HepG2 (cell line): ENCODE measurements around the gene PLK5. TPM values are rescaled to one million over a fixed set of nuclear protein-coding genes. Genes with fewer than 3 reads are reported as not detected.

Experiments
- ATAC-seq: fragments of 200-7000 bp; cut with Tn5 transposase; 3 replicates; pipeline ENCODE4 v1.9.1; 2020; ENCODE audit warnings: mild to moderate bottlenecking, moderate library complexity
- BruUV-seq: library from RNA; stranded (reverse); fragments of 400-500 nt; replicated peaks from 2 replicates; lab custom pipeline; 2021; lab: Mats Ljungman, UMichigan
- CTCF ChIA-PET: fragments of 300-600 bp; formaldehyde crosslinking; extraction: SDS; loops from one replicate; lab custom pipeline; 2021; ENCODE audit warnings: low total read pairs, inconsistent platforms, low intra/inter-chr PET ratio; lab: Yijun Ruan, JAX
- POLR2A ChIA-PET: fragments of 350-600 bp; sonication (Branson Sonifier 250); formaldehyde crosslinking; loops from one replicate; lab custom pipeline; 2020; ENCODE audit warnings: antibody characterized with exemption, inconsistent platforms; lab: Yijun Ruan, JAX
- DNase-seq: peaks from one replicate; pipeline ENCODE4 v3.0.0-alpha.2; 2015; ENCODE audit warnings: low spot score
- FAIRE-seq: peaks from 3 replicates; lab custom pipeline; 2011; peaks lifted over from hg19 to GRCh38; lab: Jason Lieb, UNC
- H2AFZ ChIP-seq: one replicate; pipeline ENCODE4 v1.6.1; 2011; ENCODE audit warnings: low read length, inconsistent platforms
- H3K27ac ChIP-seq: fragments of 300-600 bp; 3 replicates; pipeline ENCODE4 v1.8.0; 2011; ENCODE audit warnings: mixed run types, mild to moderate bottlenecking, mixed read lengths, low read length, inconsistent platforms; ENCODE audit not compliant: insufficient read depth; ENCODE audit errors: extremely low read length
- H3K27me3 ChIP-seq, 2 experiments: fragments of 200-600 bp in 1 of 2; 2 replicates in 1 of 2; 3 replicates in 1 of 2; pipeline versions ENCODE4 v1.6.0 to v1.8.0; 2011; ENCODE audit warnings: low read length in 2 of 2, mild to moderate bottlenecking in 2 of 2, moderate library complexity in 2 of 2, inconsistent platforms in 1 of 2; ENCODE audit not compliant: insufficient read depth in 2 of 2, control insufficient read depth in 1 of 2
- H3K36me3 ChIP-seq, 2 experiments: fragments of 200-600 bp in 1 of 2; replicated peaks in 1 of 2; 2 replicates in 1 of 2; 3 replicates in 1 of 2; pipeline versions ENCODE4 v1.5.1 to v1.8.0; 2011; ENCODE audit warnings: low read length in 2 of 2, inconsistent platforms in 1 of 2; ENCODE audit not compliant: insufficient read depth in 2 of 2, control insufficient read depth in 1 of 2
- H3K4me1 ChIP-seq: 2 replicates; pipeline ENCODE4 v1.5.1; 2012; ENCODE audit warnings: low read length, inconsistent platforms; ENCODE audit not compliant: insufficient read depth
- H3K4me2 ChIP-seq: 2 replicates; pipeline ENCODE4 v1.6.0; 2011; ENCODE audit warnings: low read depth, low read length, inconsistent platforms
- H3K4me3 ChIP-seq, 3 experiments: fragments of 200-600 bp in 1 of 3; sonication (generic), shearing (Covaris generic) in 1 of 3; replicated peaks in 1 of 3; 2 replicates each; pipeline ENCODE4 v1.5.1; 2011 to 2016; ENCODE audit warnings: low read length in 3 of 3, inconsistent platforms in 2 of 3, low read depth in 2 of 3, mild to moderate bottlenecking in 2 of 3, control low read depth in 1 of 3, mixed read lengths in 1 of 3; ENCODE audit not compliant: insufficient read depth in 1 of 3
- H3K79me2 ChIP-seq: one replicate; pipeline ENCODE4 v1.6.1; 2011; ENCODE audit warnings: low read length, inconsistent platforms; ENCODE audit not compliant: insufficient read depth
- H3K9ac ChIP-seq: 2 replicates; pipeline ENCODE4 v1.6.0; 2011; ENCODE audit warnings: mild to moderate bottlenecking, low read depth, low read length, inconsistent platforms; ENCODE audit not compliant: insufficient read depth
- H3K9me3 ChIP-seq: 2 replicates; pipeline ENCODE4 v1.5.1; 2012; ENCODE audit warnings: mild to moderate bottlenecking, low read length
- H4K20me1 ChIP-seq: 2 replicates; pipeline ENCODE4 v1.6.0; 2011; ENCODE audit warnings: inconsistent platforms, mild to moderate bottlenecking, low read length, moderate library complexity; ENCODE audit not compliant: insufficient read depth
- CEBPB ChIP-seq: IDR thresholded peaks from 2 replicates; pipeline ENCODE4 v1.6.1; 2011; ENCODE audit warnings: low read depth, low read length, improper control_type of control experiment, borderline replicate concordance
- PCBP1 ChIP-seq: fragments of 200-400 bp; formaldehyde crosslinking; IDR thresholded peaks from 2 replicates; pipeline ENCODE4 v1.6.1; 2017; ENCODE audit warnings: mild to moderate bottlenecking, low read depth, low read length, borderline replicate concordance
- PHB2 ChIP-seq: fragments of 450-650 bp; IDR thresholded peaks from 2 replicates; pipeline ENCODE4 v1.6.1; 2018; ENCODE audit not compliant: partially characterized antibody
- ZFP36 ChIP-seq: fragments of 150-350 bp; IDR thresholded peaks from 2 replicates; pipeline ENCODE4 v1.6.1; 2018; ENCODE audit warnings: borderline replicate concordance, low read length, low read depth; ENCODE audit not compliant: partially characterized antibody
- ZFP37 ChIP-seq: sonication (generic); formaldehyde crosslinking; IDR thresholded peaks from 2 replicates; pipeline ENCODE4 v1.4.0; 2020; ENCODE audit warnings: missing genetic modification reagents, borderline replicate concordance
- WGBS: methylation state at CpG from one replicate; pipeline ENCODE4 v1.1.6; 2017; ENCODE audit warnings: low lambda C conversion rate; 5-methylcytosine and 5-hydroxymethylcytosine counted together
- in situ Hi-C: cut with HindIII; loops from 2 replicates; pipeline ENCODE4 v1.10.0; 2017; ENCODE audit warnings: low pct_unique_long_range_greater_than_20kb; ENCODE audit not compliant: extremely low pct_ligation_motif_present
- intact Hi-C: fragments of 100-400 bp; cut with micrococcal nuclease; formaldehyde crosslinking; loops from one replicate; pipeline ENCODE4 v1.10.0; 2022; ENCODE audit not compliant: unreplicated experiment
- polyA plus RNA-seq, 8 experiments: library from polyadenylated mRNA; depleted of rRNA in 3 of 8; stranded (reverse) in 7 of 8; unstranded in 1 of 8; fragments of >200 nt; fragmentation: Illumina TruSeq in 4 of 8; extraction: Trizol in 4 of 8; gene quantifications; 2 replicates each; pipeline versions ENCODE4 v1.2.1 to v1.2.3, GENCODE V29; 2011 to 2016; ENCODE audit warnings: low read depth in 4 of 8, missing spikeins in 1 of 8, mixed read lengths in 1 of 8; ENCODE audit not compliant: insufficient read depth in 1 of 8
- total RNA-seq, 5 experiments: library from RNA; depleted of rRNA; stranded (reverse); fragments of >200 nt; fragmentation: Illumina TruSeq; extraction: Trizol; gene quantifications; 2 replicates each; pipeline ENCODE4 v1.2.3, GENCODE V29; 2016; ENCODE audit warnings: low read depth in 1 of 5
- TF ChIP-seq, protein P1 (sequence below): sonication (generic); formaldehyde crosslinking; IDR thresholded peaks from 2 replicates; pipeline ENCODE4 v1.5.1; 2020; ENCODE audit warnings: mild to moderate bottlenecking, missing genetic modification reagents
- TF ChIP-seq, protein P2 (sequence below): sonication (generic); formaldehyde crosslinking; IDR thresholded peaks from 2 replicates; pipeline ENCODE4 v1.5.0; 2020; ENCODE audit warnings: mild to moderate bottlenecking, missing genetic modification reagents

Gene PLK5
- total and polyA plus RNA-seq, 2 of the 13 experiments (the other 11 are each of a cell fraction or from before 2014, with no cell fraction given): not detected

DNA sequence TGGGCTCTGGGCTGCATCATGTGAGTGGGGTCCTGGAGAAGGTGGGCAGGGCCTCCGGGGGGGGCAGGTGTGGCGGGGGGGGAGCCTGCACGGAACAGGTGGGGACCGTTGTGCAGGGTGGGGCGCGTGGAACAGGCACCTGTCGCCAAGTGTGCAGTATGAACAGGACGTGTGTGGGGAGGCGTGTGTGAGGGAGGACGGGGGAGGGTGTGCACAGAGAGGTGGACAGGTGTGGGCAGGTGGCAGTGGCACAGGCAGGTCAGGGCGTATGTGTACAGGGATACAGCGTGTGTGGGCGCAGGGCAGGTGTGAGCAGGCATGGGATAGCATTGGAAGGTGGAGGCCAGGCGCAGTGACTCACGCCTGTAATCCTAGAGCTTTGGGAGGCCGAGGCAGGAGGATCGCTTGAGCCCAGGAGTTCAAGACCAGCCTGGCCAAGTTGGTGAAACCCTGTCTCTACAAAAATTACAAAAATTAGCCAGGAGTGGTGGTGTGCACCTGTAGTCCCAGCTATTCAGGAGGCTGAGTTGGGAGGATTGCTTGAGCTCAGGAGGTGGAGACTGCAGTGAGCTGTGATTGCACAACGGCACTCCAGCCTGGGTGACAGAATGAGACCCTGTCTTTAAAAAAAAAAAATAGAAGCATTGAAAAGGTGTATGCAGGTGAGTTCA lies 3.2 kb downstream of the PLK5 start (continued):
- TF ChIP-seq, protein P1, sequence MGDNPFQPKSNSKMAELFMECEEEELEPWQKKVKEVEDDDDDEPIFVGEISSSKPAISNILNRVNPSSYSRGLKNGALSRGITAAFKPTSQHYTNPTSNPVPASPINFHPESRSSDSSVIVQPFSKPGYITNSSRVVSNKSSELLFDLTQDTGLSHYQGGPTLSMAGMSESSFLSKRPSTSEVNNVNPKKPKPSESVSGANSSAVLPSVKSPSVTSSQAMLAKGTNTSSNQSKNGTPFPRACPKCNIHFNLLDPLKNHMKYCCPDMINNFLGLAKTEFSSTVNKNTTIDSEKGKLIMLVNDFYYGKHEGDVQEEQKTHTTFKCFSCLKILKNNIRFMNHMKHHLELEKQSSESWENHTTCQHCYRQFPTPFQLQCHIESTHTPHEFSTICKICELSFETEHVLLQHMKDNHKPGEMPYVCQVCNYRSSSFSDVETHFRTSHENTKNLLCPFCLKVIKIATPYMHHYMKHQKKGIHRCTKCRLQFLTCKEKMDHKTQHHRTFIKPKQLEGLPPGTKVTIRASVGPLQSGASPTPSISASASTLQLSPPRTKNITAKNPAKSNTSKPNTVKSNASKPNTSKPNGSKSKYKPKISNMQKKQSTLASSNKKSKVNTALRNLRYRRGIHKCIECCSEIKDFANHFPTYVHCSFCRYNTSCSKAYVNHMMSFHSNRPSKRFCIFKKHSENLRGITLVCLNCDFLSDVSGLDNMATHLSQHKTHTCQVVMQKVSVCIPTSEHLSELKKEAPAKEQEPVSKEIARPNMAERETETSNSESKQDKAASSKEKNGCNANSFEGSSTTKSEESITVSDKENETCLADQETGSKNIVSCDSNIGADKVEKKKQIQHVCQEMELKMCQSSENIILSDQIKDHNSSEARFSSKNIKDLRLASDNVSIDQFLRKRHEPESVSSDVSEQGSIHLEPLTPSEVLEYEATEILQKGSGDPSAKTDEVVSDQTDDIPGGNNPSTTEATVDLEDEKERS: no peak
- TF ChIP-seq CEBPB (peak; percentile 46; the same call in 1 of the 2 replicates), ZFP37 (CRISPR knock-in tag) (no peak), PHB2 (no peak)
- TF ChIP-seq, protein P2, sequence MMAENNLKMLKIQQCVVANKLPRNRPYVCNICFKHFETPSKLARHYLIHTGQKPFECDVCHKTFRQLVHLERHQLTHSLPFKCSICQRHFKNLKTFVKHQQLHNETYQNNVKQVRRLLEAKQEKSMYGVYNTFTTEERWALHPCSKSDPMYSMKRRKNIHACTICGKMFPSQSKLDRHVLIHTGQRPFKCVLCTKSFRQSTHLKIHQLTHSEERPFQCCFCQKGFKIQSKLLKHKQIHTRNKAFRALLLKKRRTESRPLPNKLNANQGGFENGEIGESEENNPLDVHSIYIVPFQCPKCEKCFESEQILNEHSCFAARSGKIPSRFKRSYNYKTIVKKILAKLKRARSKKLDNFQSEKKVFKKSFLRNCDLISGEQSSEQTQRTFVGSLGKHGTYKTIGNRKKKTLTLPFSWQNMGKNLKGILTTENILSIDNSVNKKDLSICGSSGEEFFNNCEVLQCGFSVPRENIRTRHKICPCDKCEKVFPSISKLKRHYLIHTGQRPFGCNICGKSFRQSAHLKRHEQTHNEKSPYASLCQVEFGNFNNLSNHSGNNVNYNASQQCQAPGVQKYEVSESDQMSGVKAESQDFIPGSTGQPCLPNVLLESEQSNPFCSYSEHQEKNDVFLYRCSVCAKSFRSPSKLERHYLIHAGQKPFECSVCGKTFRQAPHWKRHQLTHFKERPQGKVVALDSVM (CRISPR knock-in tag): peak; percentile 73; the same call in 1 of the 2 replicates

DNA sequence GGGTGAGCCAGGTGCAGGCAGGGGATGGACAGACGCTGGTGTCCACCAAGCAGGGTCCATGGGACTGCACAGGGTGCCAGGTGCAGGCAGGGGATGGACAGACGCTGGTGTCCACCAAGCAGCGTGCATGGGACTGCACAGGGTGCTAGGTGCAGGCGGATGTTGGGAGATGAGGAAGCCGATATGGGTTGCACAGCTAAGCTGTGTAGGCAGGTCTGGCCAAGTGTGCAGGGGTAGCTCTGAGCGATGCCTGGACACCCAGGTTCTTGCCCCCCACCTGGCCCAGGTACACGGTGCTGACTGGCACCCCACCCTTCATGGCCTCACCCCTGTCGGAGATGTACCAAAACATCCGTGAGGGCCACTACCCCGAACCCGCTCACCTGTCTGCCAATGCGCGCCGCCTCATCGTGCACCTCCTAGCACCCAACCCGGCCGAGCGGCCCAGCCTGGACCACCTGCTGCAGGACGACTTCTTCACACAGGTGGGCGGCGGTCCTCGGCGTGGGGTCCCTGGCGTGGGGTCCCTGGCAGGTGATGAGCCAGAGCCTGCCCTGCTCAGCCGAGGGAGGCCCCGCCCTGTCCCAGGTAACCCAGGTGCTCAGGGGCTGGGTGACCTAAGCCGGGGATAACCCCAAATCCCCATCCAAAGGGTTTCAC lies 3.9 kb downstream of the PLK5 start:
- Histone ChIP-seq H3K9ac (no peak overlapping the region), H2AFZ (no peak overlapping the region), H3K4me2 (no peak overlapping the region), H3K27ac (no peak overlapping the region), H3K27me3 (peaks cover 24 to 53% of the 10 kb centered on the region in 2 experiments), H3K4me1 (peaks cover 8% of the 10 kb centered on the region), H3K9me3 (no peaks in the 10 kb centered on the region), H3K4me3 (no peak overlapping the region), H3K79me2 (no peaks in the 10 kb centered on the region), H4K20me1 (no peaks in the 10 kb centered on the region), H3K36me3 (no peaks in the 10 kb centered on the region)
- FAIRE-seq (no peak), ATAC-seq (peak; percentile 17; the same call in 2 of the 3 replicates), DNase-seq (no peak)
- in situ Hi-C loops: no loop called here
- 37% methylated on average over 11 of the region's 27 CpGs for WGBS
- ChIA-PET CTCF (no interaction called here), POLR2A (no interaction called here)
- no TSS peak for BruUV-seq
- TF ChIP-seq PCBP1 (0 out of 2 replicates have a peak, but pooled peaks have one; percentile 6), ZFP36 (no peak)
- intact Hi-C loops: no loop called here
